ENCODE results near the gene LRRC17. TPM values are rescaled to one million over a fixed set of nuclear protein-coding genes. Genes with fewer than 3 reads are reported as not detected.

The LRRC17 gene
- total RNA-seq, 4 donors from 2014 or later, result 0.62 to 2.5 (median 1.6) TPM; not detected in 1

- no peak for DNase-seq
- Histone ChIP-seq H3K4me3 (no peak overlapping the region), H3K27ac (no peak overlapping the region), H3K4me1 (no peaks in the 10 kb centered on the region), H3K27me3 (no peaks in the 10 kb centered on the region), H3K36me3 (no peaks in the 10 kb centered on the region), H3K9me3 (no peaks in the 10 kb centered on the region)
- no peak for ATAC-seq
- TF ChIP-seq POLR2A (IDR thresholded peaks at IDR 0.05) (no peak), CTCF (IDR thresholded peaks at IDR 0.05 in 4 of 5, conservative IDR thresholded peaks at IDR 0.05 in 1 of 5) (no peak)
- in situ Hi-C loops (cut with MboI; ENCODE audit: low sequenced_read_pairs in 4 of 4) (no loop called here), intact Hi-C loops (cut with DNase I; ENCODE audit: low total_unique reads) (no loop called here)
Observed at GRCh38 chr7:102927312-102927933, 14.6 kb downstream of the LRRC17 start.

- Histone ChIP-seq H3K27me3 (no peaks in the 10 kb centered on the region), H3K36me3 (no peaks in the 10 kb centered on the region), H3K4me3 (no peak overlapping the region), H3K27ac (no peak overlapping the region), H3K4me1 (no peaks in the 10 kb centered on the region), H3K9me3 (no peaks in the 10 kb centered on the region)
- TF ChIP-seq CTCF (IDR thresholded peaks at IDR 0.05 in 4 of 5, conservative IDR thresholded peaks at IDR 0.05 in 1 of 5), result no peak
- TF ChIP-seq POLR2A (IDR thresholded peaks at IDR 0.05), result no peak
- ATAC-seq, result no peak
- intact Hi-C loops (cut with DNase I; ENCODE audit: low total_unique reads), result no loop called here
- DNase-seq, result no peak
- in situ Hi-C loops (cut with MboI; ENCODE audit: low sequenced_read_pairs in 4 of 4), result no loop called here
Observed at GRCh38 chr7:102931757-102932156, 19.0 kb downstream of the LRRC17 start.

- TF ChIP-seq POLR2A (IDR thresholded peaks at IDR 0.05) (no peak), CTCF (IDR thresholded peaks at IDR 0.05 in 4 of 5, conservative IDR thresholded peaks at IDR 0.05 in 1 of 5) (no peak)
- peak in 1 of 2 donors; percentile 17 for DNase-seq
- intact Hi-C loops (cut with DNase I; ENCODE audit: low total_unique reads) (no loop called here), in situ Hi-C loops (cut with MboI; ENCODE audit: low sequenced_read_pairs in 4 of 4) (no loop called here)
- Histone ChIP-seq H3K9me3 (no peaks in the 10 kb centered on the region), H3K27ac (no peak overlapping the region), H3K4me1 (peaks cover 5 to 7% of the 10 kb centered on the region in 2 donors), H3K36me3 (no peaks in the 10 kb centered on the region), H3K27me3 (no peaks in the 10 kb centered on the region), H3K4me3 (no peak overlapping the region)
- ATAC-seq, result peak in 1 of 2 donors; percentile 47
Observed at GRCh38 chr7:102933763-102934162, 21.0 kb downstream of the LRRC17 start.

GRCh38 chr7:102934239-102934638 lies 21.4 kb downstream of the LRRC17 start:
- Histone ChIP-seq H3K27me3 (no peaks in the 10 kb centered on the region), H3K36me3 (no peaks in the 10 kb centered on the region), H3K27ac (no peak overlapping the region), H3K9me3 (no peaks in the 10 kb centered on the region), H3K4me3 (no peak overlapping the region), H3K4me1 (peaks cover 5 to 8% of the 10 kb centered on the region in 2 donors)
- intact Hi-C loops (cut with DNase I; ENCODE audit: low total_unique reads) (no loop called here), in situ Hi-C loops (cut with MboI; ENCODE audit: low sequenced_read_pairs in 4 of 4) (no loop called here)
- no peak for TF ChIP-seq CTCF (IDR thresholded peaks at IDR 0.05 in 4 of 5, conservative IDR thresholded peaks at IDR 0.05 in 1 of 5)
- no peak for TF ChIP-seq POLR2A (IDR thresholded peaks at IDR 0.05)
- no peak for DNase-seq
- no peak for ATAC-seq

GRCh38 chr7:102934701-102935100 lies 21.9 kb downstream of the LRRC17 start:
- DNase-seq (no peak), ATAC-seq (no peak)
- H3K4me3 ChIP-seq, result no peak overlapping the region
- TF ChIP-seq POLR2A (IDR thresholded peaks at IDR 0.05) (no peak), CTCF (IDR thresholded peaks at IDR 0.05 in 4 of 5, conservative IDR thresholded peaks at IDR 0.05 in 1 of 5) (no peak)
- no peak overlapping the region for H3K27ac ChIP-seq
- peaks cover 5 to 8% of the 10 kb centered on the region in 2 donors for H3K4me1 ChIP-seq
- H3K9me3 ChIP-seq, result no peaks in the 10 kb centered on the region
- intact Hi-C loops (cut with DNase I; ENCODE audit: low total_unique reads) (no loop called here), in situ Hi-C loops (cut with MboI; ENCODE audit: low sequenced_read_pairs in 4 of 4) (no loop called here)
- H3K27me3 ChIP-seq, result no peaks in the 10 kb centered on the region
- no peaks in the 10 kb centered on the region for H3K36me3 ChIP-seq
